CD8-positive, alpha-beta memory T cell (primary cell): Measurements from ENCODE around the gene APOL3. TPM values are rescaled to one million over a fixed set of nuclear protein-coding genes. Genes with fewer than 3 reads are reported as not detected.

ENCODE experiments used
- CTCF ChIA-PET: fragments of 350-600 bp; sonication (Branson Sonifier 250); formaldehyde crosslinking; loops from one replicate; lab custom pipeline; 2021; ENCODE audit warnings: antibody characterized with exemption; lab: Charles Lee
- POLR2A ChIA-PET: fragments of 350-600 bp; sonication (Branson Sonifier 250); formaldehyde crosslinking; loops from one replicate; lab custom pipeline; 2021; ENCODE audit warnings: antibody characterized with exemption; lab: Charles Lee
- DNase-seq, 5 donors: peaks; one replicate each; pipeline versions ENCODE4 v3.0.0 to v3.0.0-alpha.2; 2020 to 2022; ENCODE audit warnings: mixed read lengths in 1 of 5
- H3K27ac ChIP-seq: one replicate; pipeline ENCODE4 v1.7.0; 2013; ENCODE audit warnings: low read depth, mild to moderate bottlenecking, low read length, moderate library complexity
- H3K27me3 ChIP-seq: 2 replicates; pipeline ENCODE4 v1.7.0; 2013; ENCODE audit warnings: low read length, mild to moderate bottlenecking; ENCODE audit not compliant: insufficient read depth, poor library complexity, severe bottlenecking
- H3K36me3 ChIP-seq: 2 replicates; pipeline ENCODE4 v1.7.0; 2013; ENCODE audit warnings: mild to moderate bottlenecking, low read length, moderate library complexity; ENCODE audit not compliant: insufficient read depth
- H3K4me1 ChIP-seq: 2 replicates; pipeline ENCODE4 v1.7.0; 2013; ENCODE audit warnings: mild to moderate bottlenecking, low read length, moderate library complexity; ENCODE audit not compliant: insufficient read depth
- H3K4me3 ChIP-seq: 2 replicates; pipeline ENCODE4 v1.7.0; 2013; ENCODE audit warnings: mild to moderate bottlenecking, low read length
- H3K9me3 ChIP-seq: 2 replicates; pipeline ENCODE4 v1.7.0; 2013; ENCODE audit warnings: mild to moderate bottlenecking, low read length
- H3K27ac Mint-ChIP-seq, 8 donors: one replicate each; pipeline ENCODE4 v1.8.0; 2020 to 2021; ENCODE audit warnings: mixed read lengths in 8 of 8, mild to moderate bottlenecking in 6 of 8, inconsistent platforms in 3 of 8, moderate library complexity in 3 of 8
- H3K27me3 Mint-ChIP-seq, 2 donors: one replicate each; pipeline ENCODE4 v1.8.0; 2020 to 2021; ENCODE audit warnings: mixed read lengths in 2 of 2, mild to moderate bottlenecking in 1 of 2, moderate library complexity in 1 of 2
- H3K36me3 Mint-ChIP-seq, 3 donors: one replicate each; pipeline ENCODE4 v1.8.0; 2020 to 2021; ENCODE audit warnings: mixed read lengths in 3 of 3, inconsistent platforms in 1 of 3, mild to moderate bottlenecking in 1 of 3
- H3K4me1 Mint-ChIP-seq, 3 donors: one replicate each; pipeline ENCODE4 v1.8.0; 2020 to 2021; ENCODE audit warnings: mixed read lengths in 3 of 3, inconsistent platforms in 1 of 3, mild to moderate bottlenecking in 1 of 3
- H3K4me3 Mint-ChIP-seq, 7 donors: one replicate each; pipeline ENCODE4 v1.8.0; 2020 to 2021; ENCODE audit warnings: mixed read lengths in 7 of 7, mild to moderate bottlenecking in 6 of 7, moderate library complexity in 4 of 7, inconsistent platforms in 2 of 7
- H3K9me3 Mint-ChIP-seq, 5 donors: one replicate each; pipeline ENCODE4 v1.8.0; 2020 to 2022; ENCODE audit warnings: mixed read lengths in 5 of 5, mild to moderate bottlenecking in 3 of 5, moderate library complexity in 2 of 5, inconsistent platforms in 1 of 5
- polyA plus RNA-seq: library from polyadenylated mRNA; unstranded; fragments of 300-500 nt; fragmentation: Illumina TruSeq; gene quantifications from one replicate; pipeline ENCODE4 v1.2.3, GENCODE V29; 2021
- total RNA-seq, 2 experiments: library from RNA; stranded (reverse); gene quantifications; one replicate each; pipeline ENCODE4 v1.2.3, GENCODE V29; 2021

Gene APOL3
- total and polyA plus RNA-seq, 3 experiments from 2014 or later: 43.1 to 102 (median 48.3) TPM

- ChIA-PET CTCF (interaction anchor here (1.0 to 3.0 kb wide), 5 partner anchors 29 to 304 kb away, joined by 3 to 14 read pairs (median 4); no protein-coding TSS in a partner anchor), POLR2A (no interaction called here)
- Mint-ChIP-seq H3K9me3 (no peaks in the 10 kb centered on the region), H3K4me3 (no peak overlapping the region), H3K27ac (no peak overlapping the region), H3K27me3 (no peaks in the 10 kb centered on the region), H3K36me3 (no peaks in the 10 kb centered on the region), H3K4me1 (peaks cover 4 to 7% (median 5%) of the 10 kb centered on the region in 3 donors)
- no peak for DNase-seq
- Histone ChIP-seq H3K27ac (no peak overlapping the region), H3K4me3 (no peak overlapping the region), H3K27me3 (no peaks in the 10 kb centered on the region), H3K9me3 (no peaks in the 10 kb centered on the region), H3K36me3 (no peaks in the 10 kb centered on the region), H3K4me1 (peaks cover 3% of the 10 kb centered on the region)
Measured at GRCh38 chr22:36182056-36182455, 21.5 kb upstream of the APOL3 start.

DNA sequence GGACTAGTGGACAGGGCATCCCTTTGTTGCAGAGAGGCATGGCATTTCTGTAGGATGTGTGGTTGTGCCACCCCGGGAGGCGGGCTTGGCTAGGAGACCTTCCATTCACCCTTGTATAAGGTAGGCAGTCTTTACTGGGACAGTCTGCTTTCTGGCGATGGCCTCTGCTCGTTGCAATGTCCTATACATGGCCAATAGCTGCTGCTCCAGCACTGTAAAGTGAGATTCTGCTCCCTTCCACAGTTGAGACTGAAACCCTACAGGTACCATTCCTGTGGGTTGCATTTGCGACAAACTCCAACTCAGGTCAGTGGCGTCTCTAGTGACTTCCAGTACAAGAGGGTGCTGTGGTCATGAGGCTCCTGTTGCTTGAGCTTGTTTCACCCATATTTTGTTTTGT lies 20.4 kb upstream of the APOL3 start:
- Histone ChIP-seq H3K4me1 (peaks cover 3% of the 10 kb centered on the region), H3K9me3 (no peaks in the 10 kb centered on the region), H3K36me3 (no peaks in the 10 kb centered on the region), H3K4me3 (no peak overlapping the region), H3K27me3 (no peaks in the 10 kb centered on the region), H3K27ac (no peak overlapping the region)
- Mint-ChIP-seq H3K9me3 (no peaks in the 10 kb centered on the region), H3K27me3 (no peaks in the 10 kb centered on the region), H3K4me3 (no peak overlapping the region), H3K4me1 (peaks cover 4 to 7% (median 5%) of the 10 kb centered on the region in 3 donors), H3K36me3 (no peaks in the 10 kb centered on the region), H3K27ac (no peak overlapping the region)
- no peak for DNase-seq
- ChIA-PET CTCF (interaction anchor here (1.2 to 4.5 kb wide), 9 partner anchors 17 to 305 kb away, joined by 3 to 38 read pairs (median 9); partner anchors contain the start of gene APOL3), POLR2A (no interaction called here)

GRCh38 chr22:36180038-36180880 lies 19.7 kb upstream of the APOL3 start:
- no peaks in the 10 kb centered on the region for H3K27me3 Mint-ChIP-seq

DNA sequence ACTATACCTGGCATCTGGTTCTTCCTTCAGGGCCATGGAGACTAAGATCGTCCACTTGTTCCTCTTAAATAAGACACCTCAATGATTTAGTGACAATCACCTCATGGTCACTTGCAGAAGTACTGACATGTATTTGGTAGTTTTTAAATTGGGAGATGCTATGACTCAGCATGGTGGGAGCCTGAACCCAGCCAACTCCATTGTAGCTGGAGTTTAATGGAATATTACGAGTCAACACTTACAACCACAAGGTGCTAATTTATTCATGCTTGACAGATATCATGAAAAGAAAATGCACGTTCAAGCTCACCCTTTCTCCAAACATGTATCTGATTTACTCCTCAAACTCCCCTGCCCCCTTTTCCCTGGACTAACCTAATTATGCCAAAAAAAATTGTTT lies 16.6 kb upstream of the APOL3 start:
- peaks cover 3% of the 10 kb centered on the region for H3K4me1 ChIP-seq
- Mint-ChIP-seq H3K36me3 (no peaks in the 10 kb centered on the region), H3K27ac (no peak overlapping the region), H3K4me1 (peaks cover 4 to 7% (median 5%) of the 10 kb centered on the region in 3 donors), H3K4me3 (no peak overlapping the region), H3K27me3 (no peaks in the 10 kb centered on the region), H3K9me3 (no peaks in the 10 kb centered on the region)
- CTCF ChIA-PET: interaction anchor here (0.8 to 4.5 kb wide), 5 partner anchors 13 to 111 kb away, joined by 3 to 38 read pairs (median 12); partner anchors contain the start of gene APOL2
- H3K9me3 ChIP-seq: no peaks in the 10 kb centered on the region
- no peak overlapping the region for H3K27ac ChIP-seq
- DNase-seq: no peak
- H3K27me3 ChIP-seq: no peaks in the 10 kb centered on the region
- POLR2A ChIA-PET: interaction anchor here (0.5 to 1.6 kb wide), 3 partner anchors 17 to 40 kb away, joined by 3 read pairs; partner anchors contain the start of gene APOL3
- H3K36me3 ChIP-seq: no peaks in the 10 kb centered on the region
- H3K4me3 ChIP-seq: no peak overlapping the region

More at GRCh38 chr22:36180038-36180880, 19.7 kb upstream of the APOL3 start:
- ChIA-PET CTCF (interaction anchor here (0.6 to 4.5 kb wide), 16 partner anchors 11 to 306 kb away, joined by 3 to 38 read pairs (median 6); partner anchors contain the start of genes APOL2 and APOL3), POLR2A (interaction anchor here (1.0 kb wide), 1 partner anchor 20 kb away, joined by 3 read pairs; the partner anchor contains the start of gene APOL3)
- Histone ChIP-seq H3K36me3 (no peaks in the 10 kb centered on the region), H3K4me1 (peaks cover 3% of the 10 kb centered on the region), H3K4me3 (no peak overlapping the region), H3K9me3 (no peaks in the 10 kb centered on the region), H3K27me3 (no peaks in the 10 kb centered on the region), H3K27ac (no peak overlapping the region)
- Mint-ChIP-seq H3K9me3 (no peaks in the 10 kb centered on the region), H3K4me3 (no peak overlapping the region), H3K4me1 (peaks cover 4 to 7% (median 5%) of the 10 kb centered on the region in 3 donors), H3K27ac (peak overlapping the region in 2 of 8 donors; percentile 3 to 48), H3K36me3 (no peaks in the 10 kb centered on the region)
- DNase-seq: peak; percentile 71 to 90 (median 80)

DNA sequence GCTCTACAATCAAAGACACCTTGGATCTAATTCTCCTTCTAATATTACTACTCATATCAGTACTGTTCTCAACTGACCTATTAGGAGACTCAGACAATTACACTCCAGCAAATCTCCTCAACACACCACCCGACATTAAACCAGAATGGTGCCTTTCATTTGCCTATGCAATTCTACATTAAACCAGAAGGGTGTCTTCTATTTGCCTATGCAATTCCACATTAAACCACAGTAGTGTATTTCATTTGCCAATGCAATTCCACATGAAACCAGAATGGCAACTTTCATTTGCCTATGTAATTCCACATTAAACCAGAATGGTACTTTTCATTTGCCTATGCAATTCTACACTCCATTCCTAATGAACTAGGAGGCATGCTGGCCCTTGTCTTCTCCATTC lies 15.3 kb upstream of the APOL3 start:
- ChIA-PET CTCF (no interaction called here), POLR2A (interaction anchor here (1.3 kb wide), 1 partner anchor 12 kb away, joined by 3 read pairs; no protein-coding TSS in a partner anchor)
- Mint-ChIP-seq H3K9me3 (no peaks in the 10 kb centered on the region), H3K27ac (no peak overlapping the region), H3K27me3 (no peaks in the 10 kb centered on the region), H3K4me3 (no peak overlapping the region), H3K4me1 (peaks cover 4 to 7% (median 5%) of the 10 kb centered on the region in 3 donors), H3K36me3 (no peaks in the 10 kb centered on the region)
- Histone ChIP-seq H3K4me1 (peaks cover 3% of the 10 kb centered on the region), H3K36me3 (no peaks in the 10 kb centered on the region), H3K27ac (no peak overlapping the region), H3K4me3 (no peak overlapping the region), H3K9me3 (no peaks in the 10 kb centered on the region), H3K27me3 (no peaks in the 10 kb centered on the region)
- no peak for DNase-seq

DNA sequence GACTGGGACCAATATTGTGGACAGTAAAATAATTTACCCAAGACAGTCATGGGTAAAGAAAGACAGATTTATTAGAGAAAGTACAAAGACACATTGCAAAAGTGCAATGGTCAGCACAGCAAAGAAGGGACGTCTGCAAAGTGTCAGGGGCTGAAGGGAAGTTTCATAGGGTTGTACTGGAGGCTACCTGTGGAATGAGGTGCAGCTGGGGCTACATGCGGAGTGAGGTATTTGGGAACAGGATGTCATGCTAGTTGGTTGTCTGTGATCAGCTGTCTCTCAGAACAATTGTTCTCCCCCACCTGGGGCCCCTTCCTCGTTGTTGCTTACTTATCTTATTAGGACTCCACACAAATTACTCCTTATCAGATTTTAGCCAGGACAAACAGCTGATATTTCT lies 11.4 kb upstream of the APOL3 start:
- H3K27me3 ChIP-seq: no peaks in the 10 kb centered on the region
- H3K36me3 ChIP-seq: no peaks in the 10 kb centered on the region
- H3K4me3 ChIP-seq: no peak overlapping the region
- H3K4me3 Mint-ChIP-seq: no peak overlapping the region
- H3K9me3 Mint-ChIP-seq: no peaks in the 10 kb centered on the region
- H3K27ac ChIP-seq: no peak overlapping the region
- H3K9me3 ChIP-seq: no peaks in the 10 kb centered on the region
- peaks cover 5% of the 10 kb centered on the region for H3K4me1 ChIP-seq
- no peaks in the 10 kb centered on the region for H3K36me3 Mint-ChIP-seq
- ChIA-PET CTCF (interaction anchor here (1.4 to 2.3 kb wide), 2 partner anchors 9 to 68 kb away, joined by 3 to 6 read pairs; partner anchors contain the start of gene APOL2), POLR2A (no interaction called here)
- peak overlapping the region in 2 of 8 donors; percentile 18 to 19 for H3K27ac Mint-ChIP-seq
- H3K27me3 Mint-ChIP-seq: no peaks in the 10 kb centered on the region
- peaks cover 11 to 14% (median 14%) of the 10 kb centered on the region in 3 donors for H3K4me1 Mint-ChIP-seq
- DNase-seq: no peak

- no peaks in the 10 kb centered on the region for H3K36me3 ChIP-seq
- peak; percentile 39 to 85 (median 74) for DNase-seq
- Mint-ChIP-seq H3K4me1 (peaks cover 58 to 66% (median 61%) of the 10 kb centered on the region in 3 donors), H3K4me3 (peak overlapping the region; percentile 14 to 95 (median 56)), H3K9me3 (no peaks in the 10 kb centered on the region), H3K36me3 (no peaks in the 10 kb centered on the region), H3K27me3 (no peaks in the 10 kb centered on the region), H3K27ac (peak overlapping the region; percentile 71 to 99 (median 98))
- peaks cover 36% of the 10 kb centered on the region for H3K4me1 ChIP-seq
- no peaks in the 10 kb centered on the region for H3K27me3 ChIP-seq
- H3K9me3 ChIP-seq: no peaks in the 10 kb centered on the region
- peak overlapping the region; percentile 15 for H3K27ac ChIP-seq
- CTCF ChIA-PET: interaction anchor here (5.2 kb wide), 1 partner anchor 12 kb away, joined by 38 read pairs; no protein-coding TSS in a partner anchor
- H3K4me3 ChIP-seq: no peak overlapping the region
- POLR2A ChIA-PET: no interaction called here
Measured at GRCh38 chr22:36166518-36167220, 6.1 kb upstream of the APOL3 start.
